Measurements from ENCODE around the gene ZNF785. TPM values are rescaled to one million over a fixed set of nuclear protein-coding genes. Genes with fewer than 3 reads are reported as not detected.

Gene ZNF785
- total and polyA plus RNA-seq, 2 of the 13 experiments (the other 11 are each of a cell fraction or from before 2014, with no cell fraction given), result 0.01 TPM; not detected in 1

GRCh38 chr16:30557957-30558788 lies 27.3 kb downstream of the ZNF785 start, which contains the start of gene ZNF764 (continued):
- TF ChIP-seq ZNF770 (CRISPR knock-in tag; IDR thresholded peaks at IDR 0.05) (peak; percentile 84), HES4 (CRISPR knock-in tag; IDR thresholded peaks at IDR 0.05; ENCODE audit: borderline replicate concordance) (no peak; the same call in 1 of the 2 replicates), RNF219 (CRISPR knock-in tag; IDR thresholded peaks at IDR 0.05) (no peak; the same call in 1 of the 2 replicates), MTA3 (CRISPR knock-in tag; IDR thresholded peaks at IDR 0.05) (0 out of 2 replicates have a peak, but pooled peaks have one; percentile 62), PREB (CRISPR knock-in tag; IDR thresholded peaks at IDR 0.05) (0 out of 2 replicates have a peak, but pooled peaks have one; percentile 45), POGZ (CRISPR knock-in tag; IDR thresholded peaks at IDR 0.05) (peak; percentile 77; the same call in 1 of the 2 replicates), ZNF646 (CRISPR knock-in tag; IDR thresholded peaks at IDR 0.05) (no peak), ZNF333 (CRISPR knock-in tag; IDR thresholded peaks at IDR 0.05; ENCODE audit: borderline replicate concordance) (peak; percentile 92), CBFB (CRISPR knock-in tag; IDR thresholded peaks at IDR 0.05) (no peak; the same call in 1 of the 2 replicates), FOXA3 (CRISPR knock-in tag; IDR thresholded peaks at IDR 0.05) (peak; percentile 75), PBX2 (CRISPR knock-in tag; IDR thresholded peaks at IDR 0.05) (0 out of 2 replicates have a peak, but pooled peaks have one; percentile 9), ZNF510 (CRISPR knock-in tag; IDR thresholded peaks at IDR 0.05; ENCODE audit: low read depth) (peak; percentile 67; the same call in 1 of the 2 replicates)
